Caco-2 (cell line): ENCODE results near the gene PAX7. TPM values are rescaled to one million over a fixed set of nuclear protein-coding genes. Genes with fewer than 3 reads are reported as not detected.

ENCODE experiments used
- BruUV-seq: library from RNA; stranded (reverse); fragments of 400-500 nt; replicated peaks from 2 replicates; lab custom pipeline; 2021; lab: Mats Ljungman, UMichigan
- CTCF ChIA-PET: fragments of 300-600 bp; sonication (Branson Sonifier 250); formaldehyde crosslinking; loops from one replicate; lab custom pipeline; 2022; ENCODE audit warnings: antibody characterized with exemption; lab: Charles Lee
- POLR2A ChIA-PET: fragments of 300-600 bp; sonication (Branson Sonifier 250); formaldehyde crosslinking; loops from one replicate; lab custom pipeline; 2022; ENCODE audit warnings: antibody characterized with exemption; lab: Charles Lee
- DNase-seq, 2 experiments: peaks; one replicate each; pipeline versions ENCODE4 v3.0.0 to v3.0.0-alpha.2; 2020 to 2022
- H3K27me3 ChIP-seq: replicated peaks from 2 replicates; pipeline ENCODE4 v1.6.0; 2011; ENCODE audit warnings: low read length; ENCODE audit not compliant: control insufficient read depth, insufficient read depth
- H3K36me3 ChIP-seq: 2 replicates; pipeline ENCODE4 v1.5.1; 2011; ENCODE audit warnings: low read length; ENCODE audit not compliant: control insufficient read depth, insufficient read depth
- H3K4me1 ChIP-seq: fragments of 250-450 bp; sonication (Bioruptor Pico); 2 replicates; pipeline ENCODE4 v1.5.1; 2020; ENCODE audit warnings: mild to moderate bottlenecking
- H3K4me3 ChIP-seq: 2 replicates; pipeline ENCODE4 v1.5.1; 2011; ENCODE audit warnings: low read depth, mild to moderate bottlenecking, control low read depth, low read length
- H3K9me3 ChIP-seq: fragments of 250-450 bp; sonication (Bioruptor Pico); 2 replicates; pipeline ENCODE4 v1.5.1; 2020; ENCODE audit warnings: mild to moderate bottlenecking, moderate library complexity
- H3K27ac Mint-ChIP-seq: one replicate; pipeline ENCODE4 v1.8.0; 2022; ENCODE audit warnings: mixed read lengths; ENCODE audit not compliant: unreplicated experiment
- H3K27me3 Mint-ChIP-seq: one replicate; pipeline ENCODE4 v1.8.0; 2022; ENCODE audit warnings: mixed read lengths; ENCODE audit not compliant: insufficient read depth, unreplicated experiment
- H3K36me3 Mint-ChIP-seq: one replicate; pipeline ENCODE4 v1.8.0; 2022; ENCODE audit warnings: mild to moderate bottlenecking, mixed read lengths; ENCODE audit not compliant: insufficient read depth, unreplicated experiment
- H3K4me1 Mint-ChIP-seq: one replicate; pipeline ENCODE4 v1.8.0; 2022; ENCODE audit warnings: low read depth, mixed read lengths; ENCODE audit not compliant: unreplicated experiment
- H3K4me3 Mint-ChIP-seq: one replicate; pipeline ENCODE4 v1.8.0; 2022; ENCODE audit warnings: mild to moderate bottlenecking, moderate library complexity, mixed read lengths; ENCODE audit not compliant: unreplicated experiment
- H3K9me3 Mint-ChIP-seq: one replicate; pipeline ENCODE4 v1.8.0; 2022; ENCODE audit warnings: mixed read lengths; ENCODE audit not compliant: unreplicated experiment
- CTCF ChIP-seq, 2 experiments: fragments of 200-600 bp in 1 of 2; IDR thresholded peaks; 1 replicate in 1 of 2; 2 replicates in 1 of 2; pipeline versions ENCODE4 v1.5.1 to v1.8.0; 2011 to 2022; ENCODE audit warnings: antibody characterized with exemption in 1 of 2, control low read depth in 1 of 2, inconsistent platforms in 1 of 2, low read depth in 1 of 2, low read length in 1 of 2, mild to moderate bottlenecking in 1 of 2, moderate library complexity in 1 of 2; ENCODE audit not compliant: insufficient read depth in 1 of 2, severe bottlenecking in 1 of 2, unreplicated experiment in 1 of 2
- intact Hi-C: fragments of 100-400 bp; cut with micrococcal nuclease; formaldehyde crosslinking; loops from one replicate; pipeline ENCODE4 v1.10.0; 2022; ENCODE audit not compliant: unreplicated experiment
- total RNA-seq: library from RNA; stranded (reverse); gene quantifications from 2 replicates; pipeline ENCODE4 v1.2.3, GENCODE V29; 2022

PAX7 gene
- total RNA-seq, 1 experiment from 2014 or later = 0.18 TPM

- H3K4me1 Mint-ChIP-seq = no peaks in the 10 kb centered on the region
- no peak overlapping the region for H3K27ac Mint-ChIP-seq
- TF ChIP-seq CTCF (IDR thresholded peaks at IDR 0.05; ENCODE audit: insufficient read depth in 1 of 2, low read depth in 1 of 2, low read length in 1 of 2, severe bottlenecking in 1 of 2, unreplicated experiment in 1 of 2) = no peak
- ChIA-PET CTCF (no interaction called here), POLR2A (no interaction called here)
- Histone ChIP-seq H3K9me3 (no peaks in the 10 kb centered on the region), H3K36me3 (no peaks in the 10 kb centered on the region), H3K4me3 (no peak overlapping the region), H3K4me1 (no peaks in the 10 kb centered on the region), H3K27me3 (no peaks in the 10 kb centered on the region)
- no peaks in the 10 kb centered on the region for H3K36me3 Mint-ChIP-seq
- H3K27me3 Mint-ChIP-seq = peaks cover 26% of the 10 kb centered on the region
- intact Hi-C loops = no loop called here
- DNase-seq = no peak
- no peaks in the 10 kb centered on the region for H3K9me3 Mint-ChIP-seq
- no peak overlapping the region for H3K4me3 Mint-ChIP-seq
- BruUV-seq = no TSS peak
Observed at GRCh38 chr1:18697541-18697940, 66.9 kb downstream of the PAX7 start.

- Histone ChIP-seq H3K27me3 (no peaks in the 10 kb centered on the region), H3K9me3 (no peaks in the 10 kb centered on the region), H3K4me3 (no peak overlapping the region), H3K36me3 (no peaks in the 10 kb centered on the region), H3K4me1 (no peaks in the 10 kb centered on the region)
- Mint-ChIP-seq H3K4me3 (no peak overlapping the region), H3K4me1 (no peaks in the 10 kb centered on the region), H3K9me3 (no peaks in the 10 kb centered on the region), H3K27ac (no peak overlapping the region), H3K27me3 (peaks cover 24% of the 10 kb centered on the region), H3K36me3 (no peaks in the 10 kb centered on the region)
- POLR2A ChIA-PET = no interaction called here
- intact Hi-C loops = no loop called here
- DNase-seq = no peak
- BruUV-seq = no TSS peak
- CTCF ChIA-PET = no interaction called here
- no peak for TF ChIP-seq CTCF (IDR thresholded peaks at IDR 0.05; ENCODE audit: insufficient read depth in 1 of 2, low read depth in 1 of 2, low read length in 1 of 2, severe bottlenecking in 1 of 2, unreplicated experiment in 1 of 2)
Observed at GRCh38 chr1:18700530-18700929, 69.9 kb downstream of the PAX7 start.

DNA sequence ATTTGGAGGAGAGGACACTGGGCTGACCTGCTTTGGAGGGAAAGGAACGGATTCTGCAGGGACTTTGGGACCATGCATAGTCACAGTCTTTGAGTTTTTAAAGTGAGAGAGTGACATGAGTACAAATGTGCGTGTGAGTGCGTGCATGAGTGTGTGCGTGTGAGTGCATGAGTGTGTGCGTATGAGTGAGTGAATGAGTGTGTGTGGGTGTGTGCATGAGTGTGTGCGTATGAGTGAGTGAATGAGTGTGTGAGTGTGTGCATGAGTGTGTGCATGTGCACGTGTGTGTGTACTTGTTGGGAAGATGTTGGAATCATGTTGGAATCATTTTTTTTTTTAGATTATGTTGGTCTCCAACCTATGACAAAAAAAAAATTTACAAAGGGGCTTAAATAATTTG lies 70.5 kb downstream of the PAX7 start:
- Mint-ChIP-seq H3K4me1 (no peaks in the 10 kb centered on the region), H3K27ac (no peak overlapping the region), H3K36me3 (no peaks in the 10 kb centered on the region), H3K9me3 (no peaks in the 10 kb centered on the region), H3K27me3 (peaks cover 24% of the 10 kb centered on the region), H3K4me3 (no peak overlapping the region)
- no peaks in the 10 kb centered on the region for H3K9me3 ChIP-seq
- POLR2A ChIA-PET = no interaction called here
- H3K36me3 ChIP-seq = no peaks in the 10 kb centered on the region
- TF ChIP-seq CTCF (IDR thresholded peaks at IDR 0.05; ENCODE audit: insufficient read depth in 1 of 2, low read depth in 1 of 2, low read length in 1 of 2, severe bottlenecking in 1 of 2, unreplicated experiment in 1 of 2) = no peak
- no peaks in the 10 kb centered on the region for H3K27me3 ChIP-seq
- H3K4me3 ChIP-seq = no peak overlapping the region
- H3K4me1 ChIP-seq = no peaks in the 10 kb centered on the region
- BruUV-seq = no TSS peak
- intact Hi-C loops = no loop called here
- no peak for DNase-seq
- CTCF ChIA-PET = no interaction called here
